Endothelial cell of umbilical vein (primary cell): ENCODE measurements around the gene FGF19.

Experiments
- EZH2 ChIP-seq: IDR thresholded peaks from 2 replicates; pipeline ENCODE4 v1.6.1; 2012; ENCODE audit warnings: borderline replicate concordance, low read depth, mild to moderate bottlenecking, moderate library complexity, low read length, inconsistent platforms; ENCODE audit not compliant: severe bottlenecking
- POLR2AphosphoS5 ChIP-seq: IDR thresholded peaks from 2 replicates; pipeline ENCODE4 v1.6.1; 2012; ENCODE audit warnings: low read depth, mild to moderate bottlenecking, control low read depth, low read length, moderate library complexity; ENCODE audit not compliant: insufficient read depth
- TF ChIP-seq, protein P1 (sequence below), 2 donors: IDR thresholded peaks; 1 replicate in 1 of 2; 2 replicates in 1 of 2; pipeline ENCODE4 v1.5.1; 2011; ENCODE audit warnings: low read length in 2 of 2, mild to moderate bottlenecking in 2 of 2, moderate library complexity in 2 of 2, control low read depth in 1 of 2, inconsistent platforms in 1 of 2, low read depth in 1 of 2; ENCODE audit not compliant: insufficient read depth in 1 of 2; ENCODE audit errors: extremely low read depth in 1 of 2

- TF ChIP-seq, protein P1, sequence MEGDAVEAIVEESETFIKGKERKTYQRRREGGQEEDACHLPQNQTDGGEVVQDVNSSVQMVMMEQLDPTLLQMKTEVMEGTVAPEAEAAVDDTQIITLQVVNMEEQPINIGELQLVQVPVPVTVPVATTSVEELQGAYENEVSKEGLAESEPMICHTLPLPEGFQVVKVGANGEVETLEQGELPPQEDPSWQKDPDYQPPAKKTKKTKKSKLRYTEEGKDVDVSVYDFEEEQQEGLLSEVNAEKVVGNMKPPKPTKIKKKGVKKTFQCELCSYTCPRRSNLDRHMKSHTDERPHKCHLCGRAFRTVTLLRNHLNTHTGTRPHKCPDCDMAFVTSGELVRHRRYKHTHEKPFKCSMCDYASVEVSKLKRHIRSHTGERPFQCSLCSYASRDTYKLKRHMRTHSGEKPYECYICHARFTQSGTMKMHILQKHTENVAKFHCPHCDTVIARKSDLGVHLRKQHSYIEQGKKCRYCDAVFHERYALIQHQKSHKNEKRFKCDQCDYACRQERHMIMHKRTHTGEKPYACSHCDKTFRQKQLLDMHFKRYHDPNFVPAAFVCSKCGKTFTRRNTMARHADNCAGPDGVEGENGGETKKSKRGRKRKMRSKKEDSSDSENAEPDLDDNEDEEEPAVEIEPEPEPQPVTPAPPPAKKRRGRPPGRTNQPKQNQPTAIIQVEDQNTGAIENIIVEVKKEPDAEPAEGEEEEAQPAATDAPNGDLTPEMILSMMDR (IDR thresholded peaks at IDR 0.05; ENCODE audit: extremely low read depth in 1 of 2, insufficient read depth in 1 of 2, low read depth in 1 of 2, low read length in 2 of 2): no peak
- no peak for TF ChIP-seq POLR2AphosphoS5
- TF ChIP-seq EZH2: no peak
These were observed 17.4 kb downstream of the FGF19 start for GRCh38 chr11:69686452-69686851.
